ENCODE results near the gene CASKIN2. TPM values are rescaled to one million over a fixed set of nuclear protein-coding genes. Genes with fewer than 3 reads are reported as not detected.

CASKIN2 gene
- total RNA-seq, 1 donor from 2014 or later, result 3.9 TPM

DNA sequence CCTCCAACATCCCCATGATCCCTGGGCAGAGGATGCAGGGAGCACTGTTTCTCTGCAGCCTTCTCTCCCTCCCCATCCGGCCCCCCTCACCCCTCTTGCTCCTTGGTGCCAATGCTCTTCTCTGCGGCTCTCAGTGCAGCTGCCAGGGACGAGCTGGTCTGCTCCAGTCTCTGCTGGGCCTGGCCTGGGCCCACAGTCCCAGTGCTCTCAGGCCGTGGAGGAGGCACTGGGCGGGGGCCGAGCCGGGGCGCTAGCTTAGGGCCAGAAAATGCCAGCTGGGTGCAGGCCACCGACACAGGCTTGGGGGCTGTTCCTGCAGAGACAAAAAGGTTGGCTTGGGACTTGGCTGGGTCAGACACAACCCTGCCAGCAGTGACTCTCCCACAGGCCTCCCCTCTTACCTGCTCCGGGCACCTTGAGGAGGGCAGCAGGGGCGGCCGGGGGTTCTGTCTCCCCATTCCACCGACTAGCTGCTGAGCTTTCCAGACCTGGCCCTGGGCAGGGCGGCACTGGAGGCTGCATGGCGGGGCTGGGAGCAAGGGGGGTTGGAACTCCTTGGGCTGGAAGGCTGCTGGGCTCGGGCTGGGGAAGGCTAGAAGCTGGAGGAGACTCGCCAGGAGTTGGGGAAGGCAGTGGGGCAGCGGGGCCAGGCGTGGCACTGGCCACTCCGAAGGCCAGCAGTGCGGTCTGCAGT is 13.8 kb downstream of the CASKIN2 start:
- FAIRE-seq, result no peak
- H3K36me3 ChIP-seq (ENCODE audit: control insufficient read depth, insufficient read depth, low read length), result peaks cover 18% of the 10 kb centered on the region
- H3K4me3 ChIP-seq (ENCODE audit: low read depth, low read length), result no peak overlapping the region
- TF ChIP-seq, protein P1, sequence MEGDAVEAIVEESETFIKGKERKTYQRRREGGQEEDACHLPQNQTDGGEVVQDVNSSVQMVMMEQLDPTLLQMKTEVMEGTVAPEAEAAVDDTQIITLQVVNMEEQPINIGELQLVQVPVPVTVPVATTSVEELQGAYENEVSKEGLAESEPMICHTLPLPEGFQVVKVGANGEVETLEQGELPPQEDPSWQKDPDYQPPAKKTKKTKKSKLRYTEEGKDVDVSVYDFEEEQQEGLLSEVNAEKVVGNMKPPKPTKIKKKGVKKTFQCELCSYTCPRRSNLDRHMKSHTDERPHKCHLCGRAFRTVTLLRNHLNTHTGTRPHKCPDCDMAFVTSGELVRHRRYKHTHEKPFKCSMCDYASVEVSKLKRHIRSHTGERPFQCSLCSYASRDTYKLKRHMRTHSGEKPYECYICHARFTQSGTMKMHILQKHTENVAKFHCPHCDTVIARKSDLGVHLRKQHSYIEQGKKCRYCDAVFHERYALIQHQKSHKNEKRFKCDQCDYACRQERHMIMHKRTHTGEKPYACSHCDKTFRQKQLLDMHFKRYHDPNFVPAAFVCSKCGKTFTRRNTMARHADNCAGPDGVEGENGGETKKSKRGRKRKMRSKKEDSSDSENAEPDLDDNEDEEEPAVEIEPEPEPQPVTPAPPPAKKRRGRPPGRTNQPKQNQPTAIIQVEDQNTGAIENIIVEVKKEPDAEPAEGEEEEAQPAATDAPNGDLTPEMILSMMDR (IDR thresholded peaks at IDR 0.05; ENCODE audit: insufficient read depth, low read length, severe bottlenecking), result no peak
- no peaks in the 10 kb centered on the region for H3K27me3 ChIP-seq (ENCODE audit: control insufficient read depth, insufficient read depth, low read length)
- no peak for DNase-seq (ENCODE audit: low read depth)

DNA sequence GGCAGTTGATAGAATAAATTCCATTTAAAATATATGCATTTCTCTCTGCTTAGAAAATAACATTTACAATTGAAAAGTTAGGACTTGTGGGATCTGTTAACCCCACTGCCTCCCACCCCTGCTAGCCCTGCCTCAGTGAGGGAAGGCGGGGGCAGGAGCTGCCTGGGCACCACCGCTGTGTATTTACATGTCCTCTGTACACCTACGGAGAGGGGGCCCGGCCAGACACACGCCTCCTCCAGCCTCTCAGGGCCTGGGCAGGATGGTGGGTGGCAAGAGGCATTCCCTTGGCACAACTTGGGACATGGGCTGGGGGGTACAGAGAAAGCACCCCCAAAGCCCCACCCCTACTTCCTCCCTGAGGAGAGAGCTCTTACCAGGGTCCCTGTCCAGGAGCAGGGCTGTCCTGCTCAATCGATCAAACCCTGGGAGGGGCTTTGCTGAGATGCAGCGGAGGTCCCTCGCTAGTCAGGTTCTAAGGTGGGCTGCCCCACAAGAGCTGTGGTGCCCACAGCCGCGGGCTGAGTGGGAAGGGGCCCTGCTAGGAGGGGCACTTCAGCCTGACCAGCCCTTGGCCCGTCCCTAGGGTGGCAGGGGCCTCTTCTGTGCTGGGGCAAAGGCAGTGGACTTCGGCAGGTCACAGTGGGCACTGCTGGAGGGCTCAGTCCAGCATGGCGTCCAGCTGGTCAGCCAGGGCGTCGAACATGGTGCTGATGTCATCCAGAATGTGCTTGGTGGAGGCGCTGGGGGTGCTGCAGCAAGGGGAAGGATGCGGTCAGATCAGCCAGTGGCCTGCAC is 14.7 kb downstream of the CASKIN2 start:
- no peak for FAIRE-seq
- H3K36me3 ChIP-seq (ENCODE audit: control insufficient read depth, insufficient read depth, low read length), result peaks cover 20% of the 10 kb centered on the region
- TF ChIP-seq, protein P1 (IDR thresholded peaks at IDR 0.05; ENCODE audit: insufficient read depth, low read length, severe bottlenecking), result no peak
- no peak overlapping the region for H3K4me3 ChIP-seq (ENCODE audit: low read depth, low read length)
- no peak for DNase-seq (ENCODE audit: low read depth)
- H3K27me3 ChIP-seq (ENCODE audit: control insufficient read depth, insufficient read depth, low read length), result no peaks in the 10 kb centered on the region

DNA sequence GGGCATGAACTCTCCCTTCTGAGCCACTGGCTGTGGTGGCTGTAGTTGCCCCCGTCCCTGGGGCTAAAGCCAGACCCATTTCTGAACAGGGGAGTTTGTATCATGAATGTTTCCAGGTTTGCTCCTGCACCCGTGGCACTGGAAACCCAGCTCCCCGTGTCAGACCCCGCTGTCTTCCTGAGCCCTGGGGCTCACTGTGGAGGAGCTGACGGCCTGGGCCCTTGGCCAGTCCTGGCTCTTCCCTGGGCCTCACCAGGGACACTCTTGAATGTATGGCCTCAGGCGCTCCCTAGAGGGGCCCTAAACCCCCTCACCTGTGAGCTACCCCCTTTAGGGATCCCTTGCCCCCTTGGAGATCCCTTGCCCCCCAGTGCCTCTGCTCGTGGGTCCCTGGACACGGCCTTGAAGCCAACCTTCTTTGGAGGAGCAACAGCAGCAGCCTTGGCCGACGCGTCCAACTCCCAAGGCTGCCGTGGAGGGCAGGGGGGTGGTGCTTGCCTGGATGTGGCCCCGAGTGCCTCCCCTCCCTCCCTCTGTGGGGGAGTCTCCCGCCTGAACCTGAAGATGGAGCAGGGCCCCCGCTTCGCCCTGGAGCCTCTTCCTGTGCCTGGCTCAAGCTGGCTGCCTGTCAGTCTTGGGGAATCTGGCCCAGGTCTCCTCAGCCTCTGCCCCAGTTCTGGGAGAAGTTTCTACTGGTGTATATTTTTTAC is 15.9 kb downstream of the CASKIN2 start:
- Histone ChIP-seq H3K36me3 (ENCODE audit: control insufficient read depth, insufficient read depth, low read length) (peaks cover 18% of the 10 kb centered on the region), H3K4me3 (ENCODE audit: low read depth, low read length) (no peak overlapping the region), H3K27me3 (ENCODE audit: control insufficient read depth, insufficient read depth, low read length) (no peaks in the 10 kb centered on the region)
- TF ChIP-seq, protein P1 (IDR thresholded peaks at IDR 0.05; ENCODE audit: insufficient read depth, low read length, severe bottlenecking), result no peak
- DNase-seq (ENCODE audit: low read depth), result no peak
- no peak for FAIRE-seq

DNA sequence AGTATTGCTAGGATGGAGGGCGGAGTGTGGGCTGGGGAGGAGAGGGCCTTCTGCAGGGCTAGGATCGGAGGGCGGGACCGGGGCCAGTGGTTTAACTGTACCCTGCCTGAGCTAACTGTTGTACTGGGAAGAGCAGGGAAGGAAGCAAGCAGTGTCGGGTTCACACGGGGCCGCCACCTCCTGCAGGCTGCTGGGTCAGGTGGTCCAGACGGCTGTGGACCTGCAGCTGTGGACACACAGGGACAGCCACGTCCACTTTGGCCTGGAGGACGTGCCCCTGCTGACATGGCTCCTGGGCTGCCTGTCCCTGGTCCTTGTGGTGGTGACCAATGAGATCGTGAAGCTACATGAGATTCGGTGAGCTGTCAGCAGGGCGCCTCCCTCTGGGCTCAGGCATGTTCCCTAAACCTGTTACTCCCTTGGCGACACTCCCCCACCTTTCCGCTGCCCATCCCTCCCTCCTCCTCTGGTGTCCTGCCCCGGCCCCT is 16.6 kb downstream of the CASKIN2 start:
- H3K4me3 ChIP-seq (ENCODE audit: low read depth, low read length), result no peak overlapping the region
- H3K27me3 ChIP-seq (ENCODE audit: control insufficient read depth, insufficient read depth, low read length), result no peaks in the 10 kb centered on the region
- DNase-seq (ENCODE audit: low read depth) (no peak), FAIRE-seq (peak; percentile 13)
- TF ChIP-seq, protein P1 (IDR thresholded peaks at IDR 0.05; ENCODE audit: insufficient read depth, low read length, severe bottlenecking), result peak; percentile 22
- peaks cover 18% of the 10 kb centered on the region for H3K36me3 ChIP-seq (ENCODE audit: control insufficient read depth, insufficient read depth, low read length)

DNA sequence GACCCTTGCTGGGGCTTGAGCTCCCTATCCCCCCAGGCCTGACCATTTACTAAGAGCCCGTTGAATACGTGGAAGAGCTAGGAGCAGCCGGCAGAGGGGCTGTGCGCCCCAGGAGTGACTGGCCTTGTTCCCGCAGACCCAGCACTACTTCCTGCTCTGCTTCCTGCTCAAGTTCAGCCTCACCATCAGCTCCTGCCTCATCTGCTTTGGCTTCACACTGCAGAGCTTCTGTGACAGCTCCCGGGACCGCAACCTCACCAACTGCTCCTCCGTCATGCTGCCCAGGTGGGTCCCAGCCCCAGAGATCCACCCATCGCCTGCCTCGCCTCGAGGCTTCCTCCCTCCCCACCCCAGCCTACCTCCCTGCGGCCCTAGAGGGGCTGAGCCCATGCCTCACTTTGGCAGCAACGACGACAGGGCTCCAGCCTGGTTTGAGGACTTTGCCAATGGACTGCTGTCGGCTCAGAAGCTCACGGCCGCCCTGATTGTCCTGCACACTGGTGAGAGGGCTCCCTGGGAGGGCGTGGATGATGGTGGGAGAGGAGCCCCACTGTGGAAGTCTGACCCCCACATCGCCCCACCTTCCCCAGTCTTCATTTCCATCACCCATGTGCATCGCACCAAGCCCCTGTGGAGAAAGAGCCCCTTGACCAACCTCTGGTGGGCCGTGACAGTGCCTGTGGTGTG is 17.2 kb downstream of the CASKIN2 start:
- H3K27me3 ChIP-seq (ENCODE audit: control insufficient read depth, insufficient read depth, low read length), result no peaks in the 10 kb centered on the region
- FAIRE-seq (no peak), DNase-seq (ENCODE audit: low read depth) (no peak)
- peaks cover 15% of the 10 kb centered on the region for H3K36me3 ChIP-seq (ENCODE audit: control insufficient read depth, insufficient read depth, low read length)
- H3K4me3 ChIP-seq (ENCODE audit: low read depth, low read length), result no peak overlapping the region
- TF ChIP-seq, protein P1 (IDR thresholded peaks at IDR 0.05; ENCODE audit: insufficient read depth, low read length, severe bottlenecking), result no peak
